Activated T-helper 9 cell treated with anti-CD3 and anti-CD28 coated beads, Interleukin-2, amount 50 U/mL, for 16 hours (primary cell): ENCODE data around the gene NUDT3.
"Not testable (repeated sequence)": the region's sequence is repeated elsewhere in the genome, so short reads cannot be mapped to it uniquely, and the experiment has no call there.

Experiments
- DNase-seq: peaks from one replicate; pipeline ENCODE4 v3.0.0-alpha.2; 2020; ENCODE audit warnings: low read depth

The NUDT3 gene

GRCh38 chr6:34370361-34370760 lies 22.1 kb downstream of the NUDT3 start:
- DNase-seq: no peak

GRCh38 chr6:34369385-34369784 lies 23.1 kb downstream of the NUDT3 start:
- DNase-seq: no peak

DNA sequence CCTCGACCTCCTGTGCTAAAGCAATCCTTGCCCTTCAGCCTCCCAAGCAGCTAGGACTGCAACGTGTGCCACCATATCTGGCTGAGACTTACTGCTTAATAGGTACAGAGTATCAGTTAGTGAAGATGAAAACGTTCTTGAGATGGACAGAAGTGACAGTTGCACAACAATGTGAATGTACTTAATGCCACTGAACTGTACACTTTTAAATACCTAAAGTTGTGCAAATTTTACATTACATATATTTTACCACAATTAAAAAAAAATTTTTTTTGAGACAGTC lies 25.9 kb downstream of the NUDT3 start:
- DNase-seq: no peak

DNA sequence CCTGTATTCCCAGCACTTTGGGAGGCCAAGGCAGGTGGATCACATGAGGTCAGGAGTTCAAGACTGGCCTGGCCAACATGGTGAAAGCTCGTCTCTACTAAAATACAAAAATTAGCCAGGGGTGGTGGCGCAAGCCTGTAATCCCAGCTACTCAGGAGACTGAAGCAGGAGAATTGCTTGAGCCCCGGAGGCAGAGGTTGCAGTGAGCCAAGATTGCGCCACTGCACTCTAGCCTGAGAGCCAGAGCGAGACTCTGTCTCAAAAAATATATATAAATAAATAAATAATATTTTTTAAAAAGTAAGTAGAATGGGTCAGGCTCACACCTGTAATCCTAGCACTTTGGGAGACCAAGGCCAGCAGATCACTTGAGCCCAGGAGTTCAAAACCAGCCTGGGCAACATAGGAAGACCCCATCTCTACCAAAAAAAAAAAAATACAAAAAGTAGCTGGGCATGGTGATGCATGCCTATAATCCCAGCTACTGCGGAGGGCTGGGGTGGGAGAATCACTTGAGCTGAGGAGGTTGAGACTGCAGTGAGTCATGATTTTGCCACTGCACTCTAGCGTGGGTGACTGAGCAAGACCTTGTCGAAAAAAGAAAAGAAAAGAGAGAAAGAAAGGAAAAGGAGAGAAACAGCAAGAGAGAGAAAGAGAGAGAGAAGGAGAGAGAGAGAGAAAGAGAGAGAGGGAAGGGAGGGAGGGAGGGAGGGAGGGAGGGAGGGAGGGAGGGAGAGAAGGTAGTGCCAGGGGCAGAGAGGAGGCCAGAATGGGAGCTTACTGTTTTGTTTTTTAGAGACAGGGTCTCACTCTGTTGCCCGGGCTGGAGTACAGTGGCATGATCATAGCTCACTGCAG lies 26.5 kb downstream of the NUDT3 start:
- not testable (repeated sequence) for DNase-seq

GRCh38 chr6:34363681-34364075 lies 28.8 kb downstream of the NUDT3 start:
- DNase-seq: not testable (repeated sequence)

DNA sequence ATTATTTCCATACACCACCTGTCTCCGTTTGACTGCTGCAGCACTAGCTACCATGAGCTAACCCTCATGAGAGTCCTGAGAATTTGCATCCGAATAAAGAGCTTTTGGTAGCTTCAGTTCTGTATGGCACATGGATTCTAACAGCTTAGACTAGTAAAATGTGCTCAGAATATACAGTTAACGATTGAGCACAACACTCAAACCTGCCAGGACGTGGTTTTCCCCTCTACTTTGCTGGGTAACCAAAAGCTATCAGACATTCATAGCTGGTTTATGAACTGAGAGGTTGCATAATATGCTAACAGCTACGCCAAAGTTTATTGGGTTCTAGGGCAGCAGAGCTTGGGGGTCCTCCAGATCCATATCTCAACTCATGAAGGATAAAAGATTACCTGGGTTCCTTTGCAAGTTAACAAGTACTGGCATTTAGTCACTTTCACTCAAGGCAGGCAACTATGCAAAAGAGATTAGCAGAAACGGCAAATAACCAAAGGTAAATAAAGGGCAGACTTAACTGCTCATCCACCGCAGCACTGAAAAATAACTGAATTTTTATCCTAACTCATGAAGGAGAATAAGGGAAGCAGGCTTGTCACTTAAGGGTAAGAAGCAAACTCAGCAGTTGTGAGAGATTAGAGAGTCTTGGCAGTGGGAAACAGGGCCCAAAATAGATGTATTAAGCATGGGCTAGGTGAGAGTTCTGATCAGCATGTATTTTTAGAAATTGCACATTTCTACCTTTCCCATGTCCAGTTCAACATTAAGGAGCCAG lies 29.4 kb downstream of the NUDT3 start:
- DNase-seq: no peak

- DNase-seq: no peak
These were observed 30.3 kb downstream of the NUDT3 start for GRCh38 chr6:34362176-34362575.

GRCh38 chr6:34360556-34360955 lies 31.9 kb downstream of the NUDT3 start:
- DNase-seq: no peak

DNA sequence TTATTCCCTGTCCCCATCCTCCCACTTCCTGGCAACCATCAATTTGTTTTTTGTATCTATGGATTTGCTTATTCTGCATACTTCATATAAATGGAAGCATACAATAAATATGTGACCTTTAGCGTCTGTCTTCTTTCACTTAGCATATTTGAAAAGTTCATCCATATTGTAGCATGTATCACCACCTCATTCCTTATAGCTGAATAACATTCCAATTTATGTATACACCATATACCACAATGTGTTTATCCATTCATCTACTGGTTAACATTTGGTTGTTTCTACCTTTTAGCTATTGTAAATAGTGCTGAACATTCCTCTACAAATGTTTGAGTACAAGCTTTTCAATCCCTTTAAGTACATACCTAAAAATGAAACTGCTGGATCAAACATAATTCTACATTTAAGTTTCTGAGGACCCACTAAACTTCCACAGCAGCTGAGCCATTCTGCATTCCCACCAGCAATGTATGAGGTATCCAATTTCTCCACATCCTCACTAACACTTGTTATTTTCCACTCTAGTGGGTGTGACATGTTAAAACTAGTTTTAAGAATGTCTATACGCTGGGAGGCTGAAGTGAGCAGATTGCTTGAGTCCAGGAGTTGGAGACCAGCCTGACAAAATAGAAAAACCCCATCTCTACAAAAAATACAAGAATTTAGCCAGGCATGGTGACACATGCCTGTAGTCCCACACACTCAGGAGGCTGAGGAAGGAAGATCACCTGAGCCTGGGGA lies 32.9 kb downstream of the NUDT3 start:
- DNase-seq: no peak

GRCh38 chr6:34358389-34358905 lies 34.0 kb downstream of the NUDT3 start:
- DNase-seq: no peak

- DNase-seq: no peak
These were observed 34.5 kb downstream of the NUDT3 start for GRCh38 chr6:34357937-34358336.

DNA sequence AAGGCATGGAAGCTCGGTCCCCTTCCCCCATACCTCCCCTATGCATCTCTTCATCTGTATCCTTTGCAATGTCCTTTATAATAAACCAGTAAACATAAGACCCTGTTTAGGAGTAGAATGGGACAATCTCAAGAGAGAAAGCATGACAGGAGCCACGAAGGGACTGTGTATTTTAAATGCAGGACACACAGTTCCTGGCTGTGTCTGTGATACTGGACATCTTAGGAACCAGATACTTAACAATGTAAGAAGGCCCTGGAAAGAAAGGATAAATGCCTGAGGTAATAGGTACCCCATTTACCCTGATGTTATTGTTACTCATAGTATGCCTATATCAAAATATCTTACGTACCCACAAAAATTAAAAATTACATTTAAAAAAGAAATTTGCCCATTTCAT lies 36.6 kb downstream of the NUDT3 start:
- DNase-seq: no peak

DNA sequence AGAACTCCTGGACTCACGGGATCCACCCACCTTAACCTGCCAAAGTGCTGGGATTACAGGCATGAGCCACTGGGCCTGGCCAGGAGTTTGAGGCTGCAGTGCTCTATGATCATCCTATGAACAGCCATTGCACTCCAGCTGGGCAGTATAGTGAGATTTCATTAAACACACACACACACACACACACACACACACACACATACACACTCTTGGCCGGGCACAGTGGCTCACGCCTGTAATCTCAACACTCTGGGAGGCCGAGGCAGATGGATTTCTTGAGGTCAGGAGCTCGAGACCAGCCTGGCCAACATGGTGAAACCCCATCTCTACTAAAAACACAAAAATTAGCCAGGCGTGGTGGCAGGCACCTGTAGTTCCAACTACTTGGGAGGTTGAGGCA lies 38.2 kb downstream of the NUDT3 start:
- not testable (repeated sequence) for DNase-seq

DNA sequence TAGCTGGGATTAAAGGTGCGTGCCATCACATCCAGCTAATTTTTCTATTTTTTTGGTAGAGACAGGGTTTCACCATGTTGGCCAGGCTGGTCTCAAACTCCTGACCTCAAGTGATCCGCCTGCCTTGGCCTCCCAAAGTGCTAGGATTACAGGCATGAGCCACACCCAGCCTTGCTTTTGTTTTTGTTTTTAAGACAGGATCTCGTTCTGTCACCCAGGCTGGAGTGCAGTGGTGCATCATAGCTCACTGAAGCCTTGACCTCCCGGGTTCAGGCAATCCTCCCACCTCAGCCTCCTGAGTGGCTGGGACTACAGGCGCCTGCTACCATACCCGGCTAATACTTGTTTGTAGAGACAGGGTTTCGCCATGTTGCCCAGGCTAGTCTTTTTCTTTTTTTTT lies 38.9 kb downstream of the NUDT3 start:
- DNase-seq: not testable (repeated sequence)

- no peak for DNase-seq
These were observed 40.0 kb downstream of the NUDT3 start for GRCh38 chr6:34352305-34352937.

- no peak for DNase-seq
These were observed 41.6 kb downstream of the NUDT3 start for GRCh38 chr6:34350934-34351217.

GRCh38 chr6:34350137-34350933 lies 42.1 kb downstream of the NUDT3 start:
- DNase-seq: no peak

- no peak for DNase-seq
These were observed 43.3 kb downstream of the NUDT3 start for GRCh38 chr6:34349211-34349610.

DNA sequence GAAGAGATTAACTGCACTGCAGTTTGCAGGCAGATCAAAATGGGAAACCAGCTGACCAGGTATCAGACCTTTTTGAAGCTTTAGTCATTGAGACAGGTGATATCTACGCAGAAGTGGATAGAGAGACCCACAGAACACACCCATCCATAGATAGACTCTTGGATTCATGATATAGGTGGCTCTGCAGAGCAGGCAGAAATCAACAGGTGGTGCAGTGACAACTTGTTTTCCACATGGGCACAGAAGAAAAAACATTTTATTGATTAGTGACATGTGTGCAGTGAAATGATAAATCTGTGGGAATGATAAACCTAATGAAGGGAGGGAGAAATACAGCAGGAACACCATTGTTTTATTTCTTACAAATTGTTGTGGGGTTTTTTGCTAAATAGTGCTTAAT lies 45.2 kb downstream of the NUDT3 start:
- no peak for DNase-seq

- DNase-seq: no peak
These were observed 46.0 kb downstream of the NUDT3 start for GRCh38 chr6:34346175-34347119.
